Ovary (tissue), 3 donors: ENCODE results near the gene LDLRAD4.

ENCODE experiments used
- POLR2A ChIP-seq: fragments of 450-650 bp; IDR thresholded peaks from one replicate; pipeline ENCODE4 v1.6.1; 2017; ENCODE audit warnings: antibody characterized with exemption, mild to moderate bottlenecking, moderate library complexity
- TF ChIP-seq, protein P1 (sequence below), 3 donors: fragments of 450-650 bp in 2 of 3; fragments of 200-600 bp in 1 of 3; IDR thresholded peaks; one replicate each; pipeline versions ENCODE4 v1.5.1 to v1.8.0; 2016 to 2022; ENCODE audit warnings: antibody characterized with exemption in 3 of 3, mild to moderate bottlenecking in 1 of 3
- donor health status: DM: no; HTN: no; CAD: no.

DNA sequence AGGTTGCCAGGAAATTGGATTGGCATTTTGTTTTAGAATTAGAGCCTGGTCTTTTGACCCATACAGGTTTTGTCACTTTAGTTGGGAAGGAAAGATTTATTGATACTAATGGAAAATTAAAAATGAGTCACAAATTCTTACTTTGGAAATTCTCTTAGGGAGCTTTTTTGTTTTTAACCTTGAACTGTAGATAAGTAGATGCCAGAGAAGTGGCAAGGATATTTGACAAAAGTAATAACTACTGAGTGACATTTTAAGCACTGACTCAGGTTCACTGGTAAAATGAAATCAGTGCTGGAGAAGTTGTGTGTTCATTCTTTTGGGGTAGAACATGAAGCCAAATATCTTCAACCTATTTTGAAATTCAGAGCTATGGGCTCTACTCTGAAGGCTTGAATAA is 56.5 kb downstream of the LDLRAD4 start:
- TF ChIP-seq POLR2A, result no peak
- TF ChIP-seq, protein P1, sequence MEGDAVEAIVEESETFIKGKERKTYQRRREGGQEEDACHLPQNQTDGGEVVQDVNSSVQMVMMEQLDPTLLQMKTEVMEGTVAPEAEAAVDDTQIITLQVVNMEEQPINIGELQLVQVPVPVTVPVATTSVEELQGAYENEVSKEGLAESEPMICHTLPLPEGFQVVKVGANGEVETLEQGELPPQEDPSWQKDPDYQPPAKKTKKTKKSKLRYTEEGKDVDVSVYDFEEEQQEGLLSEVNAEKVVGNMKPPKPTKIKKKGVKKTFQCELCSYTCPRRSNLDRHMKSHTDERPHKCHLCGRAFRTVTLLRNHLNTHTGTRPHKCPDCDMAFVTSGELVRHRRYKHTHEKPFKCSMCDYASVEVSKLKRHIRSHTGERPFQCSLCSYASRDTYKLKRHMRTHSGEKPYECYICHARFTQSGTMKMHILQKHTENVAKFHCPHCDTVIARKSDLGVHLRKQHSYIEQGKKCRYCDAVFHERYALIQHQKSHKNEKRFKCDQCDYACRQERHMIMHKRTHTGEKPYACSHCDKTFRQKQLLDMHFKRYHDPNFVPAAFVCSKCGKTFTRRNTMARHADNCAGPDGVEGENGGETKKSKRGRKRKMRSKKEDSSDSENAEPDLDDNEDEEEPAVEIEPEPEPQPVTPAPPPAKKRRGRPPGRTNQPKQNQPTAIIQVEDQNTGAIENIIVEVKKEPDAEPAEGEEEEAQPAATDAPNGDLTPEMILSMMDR (IDR thresholded peaks at IDR 0.05), result no peak
